PC-3 (cell line): Measurements from ENCODE around the gene TAS1R3.

Source experiments
- CTCF ChIP-seq: fragments of 300-600 bp; sonication (generic); conservative IDR thresholded peaks from 2 replicates; pipeline ENCODE4 v1.5.1; 2017; ENCODE audit warnings: antibody characterized with exemption, low read depth, mild to moderate bottlenecking, low read length
- EZH2 ChIP-seq: fragments of 300-600 bp; sonication (generic); IDR thresholded peaks from one replicate; pipeline ENCODE4 v1.6.1; 2017; ENCODE audit warnings: antibody characterized with exemption, mild to moderate bottlenecking, low read length; ENCODE audit not compliant: unreplicated experiment

- TF ChIP-seq CTCF (no peak), EZH2 (no peak)
Observed at GRCh38 chr1:1326075-1326605, 4.9 kb upstream of the TAS1R3 start.
